BJ (cell line): ENCODE results near the gene ZNF507. TPM values are rescaled to one million over a fixed set of nuclear protein-coding genes. Genes with fewer than 3 reads are reported as not detected.

Experiments used
- CTCF ChIA-PET: fragments of 350-600 bp; formaldehyde crosslinking; extraction: SDS; loops from one replicate; lab custom pipeline; 2021; ENCODE audit warnings: antibody characterized with exemption, inconsistent platforms; lab: Yijun Ruan, JAX
- POLR2A ChIA-PET: fragments of 300-600 bp; sonication (Branson Sonifier 250); formaldehyde crosslinking; extraction: SDS; loops from one replicate; lab custom pipeline; 2021; ENCODE audit warnings: antibody characterized with exemption; lab: Charles Lee
- DNase-seq: peaks from one replicate; pipeline ENCODE4 v3.0.0-alpha.2; 2011; ENCODE audit warnings: low read depth
- H3K27me3 ChIP-seq: 2 replicates; pipeline ENCODE4 v1.6.0; 2011; ENCODE audit warnings: low read length; ENCODE audit not compliant: control insufficient read depth, insufficient read depth
- H3K36me3 ChIP-seq: 2 replicates; pipeline ENCODE4 v1.5.1; 2011; ENCODE audit warnings: low read length; ENCODE audit not compliant: control insufficient read depth, insufficient read depth
- H3K4me3 ChIP-seq: 2 replicates; pipeline ENCODE4 v1.5.1; 2011; ENCODE audit warnings: low read depth, mild to moderate bottlenecking, control low read depth, low read length
- CTCF ChIP-seq: IDR thresholded peaks from 2 replicates; pipeline ENCODE4 v1.5.1; 2011; ENCODE audit warnings: low read depth, mild to moderate bottlenecking, control low read depth, inconsistent platforms, low read length, moderate library complexity; ENCODE audit not compliant: insufficient read depth
- polyA plus RNA-seq: library from polyadenylated mRNA; depleted of rRNA; stranded (reverse); fragments of >200 nt; gene quantifications from 2 replicates; pipeline ENCODE4 v1.2.3, GENCODE V29; 2011

ZNF507 gene
- polyA plus RNA-seq, 1 experiment, result 6.7 TPM

- DNase-seq, result no peak
- Histone ChIP-seq H3K4me3 (no peak overlapping the region), H3K36me3 (0 out of 2 replicates have a peak, but pooled peaks cover 1% of the 10 kb centered on the region), H3K27me3 (no peaks in the 10 kb centered on the region)
- CTCF ChIA-PET, result interaction anchor here (2.7 kb wide), 1 partner anchor 10 kb away, joined by 18 read pairs; no protein-coding TSS in a partner anchor
- POLR2A ChIA-PET, result no interaction called here
- TF ChIP-seq CTCF, result no peak
Observed at GRCh38 chr19:32367063-32367462, 21.7 kb downstream of the ZNF507 start.

- no peak for DNase-seq
- ChIA-PET POLR2A (no interaction called here), CTCF (interaction anchor here (1.1 to 2.7 kb wide), 2 partner anchors 11 to 53 kb away, joined by 3 to 18 read pairs; no protein-coding TSS in a partner anchor)
- Histone ChIP-seq H3K36me3 (0 out of 2 replicates have a peak, but pooled peaks cover 1% of the 10 kb centered on the region), H3K27me3 (no peaks in the 10 kb centered on the region), H3K4me3 (no peak overlapping the region)
- TF ChIP-seq CTCF, result no peak
Observed at GRCh38 chr19:32367948-32368536, 22.6 kb downstream of the ZNF507 start.

- CTCF ChIA-PET, result interaction anchor here (1.1 to 2.7 kb wide), 2 partner anchors 12 to 53 kb away, joined by 3 to 18 read pairs; no protein-coding TSS in a partner anchor
- TF ChIP-seq CTCF, result no peak
- H3K36me3 ChIP-seq, result 0 out of 2 replicates have a peak, but pooled peaks cover 1% of the 10 kb centered on the region
- H3K27me3 ChIP-seq, result no peaks in the 10 kb centered on the region
- H3K4me3 ChIP-seq, result no peak overlapping the region
- no peak for DNase-seq
- POLR2A ChIA-PET, result no interaction called here
Observed at GRCh38 chr19:32368787-32369186, 23.4 kb downstream of the ZNF507 start.

- POLR2A ChIA-PET, result interaction anchor here (0.7 kb wide), 1 partner anchor 33 kb away, joined by 4 read pairs; the partner anchor contains the start of gene DPY19L3
- no peak for DNase-seq
- Histone ChIP-seq H3K4me3 (no peak overlapping the region), H3K36me3 (0 out of 2 replicates have a peak, but pooled peaks cover 1% of the 10 kb centered on the region), H3K27me3 (no peaks in the 10 kb centered on the region)
- CTCF ChIA-PET, result interaction anchor here (1.8 kb wide), 1 partner anchor 34 kb away, joined by 6 read pairs; no protein-coding TSS in a partner anchor
- no peak for TF ChIP-seq CTCF
Observed at GRCh38 chr19:32372726-32373517, 27.5 kb downstream of the ZNF507 start.
